Inflammatory macrophage (primary cell): ENCODE measurements around the gene BATF3.

Experiments
- DNase-seq, 2 donors: peaks; one replicate each; pipeline ENCODE4 v3.0.0-alpha.2; 2020 to 2022

Gene BATF3

GRCh38 chr1:212703991-212704564 is 4.4 kb upstream of the BATF3 start:
- DNase-seq, result no peak

GRCh38 chr1:212702672-212703071 is 3.0 kb upstream of the BATF3 start:
- DNase-seq, result no peak

- DNase-seq, result no peak
These were observed 2.3 kb upstream of the BATF3 start for GRCh38 chr1:212701910-212702309.

GRCh38 chr1:212700892-212701819 is 1.5 kb upstream of the BATF3 start:
- peak; percentile 26 to 60 for DNase-seq

GRCh38 chr1:212700223-212700891 is 717 bp upstream of the BATF3 start:
- DNase-seq, result peak in 1 of 2 donors; percentile 46

GRCh38 chr1:212699104-212699624 is 476 bp downstream of the BATF3 start:
- DNase-seq, result peak; percentile 46 to 65

GRCh38 chr1:212698467-212699103 is 1.1 kb downstream of the BATF3 start:
- no peak for DNase-seq

GRCh38 chr1:212696721-212697331 is 2.8 kb downstream of the BATF3 start:
- DNase-seq, result no peak

- DNase-seq, result no peak
These were observed 6.6 kb downstream of the BATF3 start for GRCh38 chr1:212692774-212693644.

- DNase-seq, result no peak
These were observed 8.0 kb downstream of the BATF3 start for GRCh38 chr1:212691561-212692071.

GRCh38 chr1:212690816-212691403 is 8.7 kb downstream of the BATF3 start:
- no peak for DNase-seq

- no peak for DNase-seq
These were observed 9.7 kb downstream of the BATF3 start for GRCh38 chr1:212689758-212690529.

GRCh38 chr1:212689196-212689725 is 10.4 kb downstream of the BATF3 start:
- DNase-seq, result no peak

- peak in 1 of 2 donors; percentile 1 for DNase-seq
These were observed 11.1 kb downstream of the BATF3 start for GRCh38 chr1:212688341-212689047.

- DNase-seq, result no peak
These were observed 11.8 kb downstream of the BATF3 start for GRCh38 chr1:212687811-212688210.

GRCh38 chr1:212686591-212686990 is 13.0 kb downstream of the BATF3 start:
- no peak for DNase-seq

- DNase-seq, result no peak
These were observed 13.6 kb downstream of the BATF3 start for GRCh38 chr1:212686069-212686468.

- DNase-seq, result peak in 1 of 2 donors; percentile 18
These were observed 14.2 kb downstream of the BATF3 start for GRCh38 chr1:212685429-212685828.
